Measurements from ENCODE around the gene USP15. TPM values are rescaled to one million over a fixed set of nuclear protein-coding genes. Genes with fewer than 3 reads are reported as not detected.

The USP15 gene
- total and polyA plus RNA-seq, 12 donors, result 25.9 to 148 (median 64.9) TPM

DNA sequence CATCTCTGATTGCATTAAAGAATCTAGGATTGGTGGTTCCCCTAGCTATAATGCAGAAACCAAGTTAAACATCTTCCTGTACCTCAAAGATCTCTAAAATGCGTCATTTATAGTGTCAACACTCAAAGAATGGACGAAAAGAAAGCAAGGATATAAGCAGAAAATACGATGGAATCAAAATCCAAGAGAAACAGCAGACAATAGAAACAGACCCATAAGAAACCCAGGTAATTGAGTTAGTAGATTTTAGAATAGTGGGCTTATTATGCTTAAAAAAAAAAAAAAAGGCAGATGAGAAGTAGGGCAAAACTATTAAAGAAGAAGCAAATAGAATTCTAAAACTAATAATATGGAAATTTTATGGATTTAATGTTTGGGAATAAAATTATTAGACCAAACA is 44.4 kb downstream of the USP15 start:
- H3K9me3 ChIP-seq (replicated peaks in 1 of 3), result peaks cover 0 to 7% (median 0%) of the 10 kb centered on the region in 3 donors
- no peak for DNase-seq
- WGBS, 4 donors, result 98 to 100% (median 99%) methylated on average over 3 of the region's 3 CpGs
- no peaks in the 10 kb centered on the region for H3K27me3 ChIP-seq
- no peak overlapping the region for H3K27ac ChIP-seq
- H3K4me1 ChIP-seq (replicated peaks in 1 of 2), result peaks cover 0 to 18% of the 10 kb centered on the region in 2 donors
- H3K4me3 ChIP-seq, result no peak overlapping the region
- peaks cover 0 to 13% of the 10 kb centered on the region in 2 donors for H3K36me3 ChIP-seq (replicated peaks in 1 of 2)
- intact Hi-C loops (cut with DNase I), result no loop called here
- TF ChIP-seq, protein P1, sequence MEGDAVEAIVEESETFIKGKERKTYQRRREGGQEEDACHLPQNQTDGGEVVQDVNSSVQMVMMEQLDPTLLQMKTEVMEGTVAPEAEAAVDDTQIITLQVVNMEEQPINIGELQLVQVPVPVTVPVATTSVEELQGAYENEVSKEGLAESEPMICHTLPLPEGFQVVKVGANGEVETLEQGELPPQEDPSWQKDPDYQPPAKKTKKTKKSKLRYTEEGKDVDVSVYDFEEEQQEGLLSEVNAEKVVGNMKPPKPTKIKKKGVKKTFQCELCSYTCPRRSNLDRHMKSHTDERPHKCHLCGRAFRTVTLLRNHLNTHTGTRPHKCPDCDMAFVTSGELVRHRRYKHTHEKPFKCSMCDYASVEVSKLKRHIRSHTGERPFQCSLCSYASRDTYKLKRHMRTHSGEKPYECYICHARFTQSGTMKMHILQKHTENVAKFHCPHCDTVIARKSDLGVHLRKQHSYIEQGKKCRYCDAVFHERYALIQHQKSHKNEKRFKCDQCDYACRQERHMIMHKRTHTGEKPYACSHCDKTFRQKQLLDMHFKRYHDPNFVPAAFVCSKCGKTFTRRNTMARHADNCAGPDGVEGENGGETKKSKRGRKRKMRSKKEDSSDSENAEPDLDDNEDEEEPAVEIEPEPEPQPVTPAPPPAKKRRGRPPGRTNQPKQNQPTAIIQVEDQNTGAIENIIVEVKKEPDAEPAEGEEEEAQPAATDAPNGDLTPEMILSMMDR (IDR thresholded peaks at IDR 0.05), result no peak
- TF ChIP-seq POLR2A (IDR thresholded peaks at IDR 0.05), result no peak

DNA sequence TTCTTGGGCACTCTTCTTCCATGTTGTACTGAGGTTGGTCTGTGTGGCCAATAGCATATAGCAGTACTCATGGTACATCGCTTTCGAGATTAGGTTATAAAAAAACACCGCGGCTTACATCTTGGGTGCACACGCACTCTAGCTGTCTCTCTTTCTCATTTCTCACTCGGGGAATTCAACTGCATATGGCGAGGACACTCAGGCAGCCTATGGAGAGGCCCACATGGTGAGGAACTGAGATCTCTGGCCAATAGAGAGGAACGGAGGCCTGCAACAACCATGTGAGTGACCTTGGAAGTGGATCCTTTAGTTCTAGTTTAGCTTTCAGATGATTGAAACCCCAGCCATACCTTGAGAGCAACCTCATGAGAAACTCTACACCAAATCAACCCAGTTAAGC is 45.6 kb downstream of the USP15 start:
- WGBS, 4 donors, result 96 to 99% (median 97%) methylated on average over 8 of the region's 8 CpGs
- Histone ChIP-seq H3K4me1 (replicated peaks in 1 of 2) (peaks cover 0 to 8% of the 10 kb centered on the region in 2 donors), H3K27ac (no peak overlapping the region), H3K36me3 (replicated peaks in 1 of 2) (peaks cover 0 to 13% of the 10 kb centered on the region in 2 donors), H3K4me3 (no peak overlapping the region), H3K27me3 (no peaks in the 10 kb centered on the region), H3K9me3 (replicated peaks in 1 of 3) (peaks cover 0 to 7% (median 0%) of the 10 kb centered on the region in 3 donors)
- TF ChIP-seq, protein P1 (IDR thresholded peaks at IDR 0.05), result no peak
- TF ChIP-seq POLR2A (IDR thresholded peaks at IDR 0.05), result no peak
- DNase-seq, result no peak
- intact Hi-C loops (cut with DNase I), result no loop called here

DNA sequence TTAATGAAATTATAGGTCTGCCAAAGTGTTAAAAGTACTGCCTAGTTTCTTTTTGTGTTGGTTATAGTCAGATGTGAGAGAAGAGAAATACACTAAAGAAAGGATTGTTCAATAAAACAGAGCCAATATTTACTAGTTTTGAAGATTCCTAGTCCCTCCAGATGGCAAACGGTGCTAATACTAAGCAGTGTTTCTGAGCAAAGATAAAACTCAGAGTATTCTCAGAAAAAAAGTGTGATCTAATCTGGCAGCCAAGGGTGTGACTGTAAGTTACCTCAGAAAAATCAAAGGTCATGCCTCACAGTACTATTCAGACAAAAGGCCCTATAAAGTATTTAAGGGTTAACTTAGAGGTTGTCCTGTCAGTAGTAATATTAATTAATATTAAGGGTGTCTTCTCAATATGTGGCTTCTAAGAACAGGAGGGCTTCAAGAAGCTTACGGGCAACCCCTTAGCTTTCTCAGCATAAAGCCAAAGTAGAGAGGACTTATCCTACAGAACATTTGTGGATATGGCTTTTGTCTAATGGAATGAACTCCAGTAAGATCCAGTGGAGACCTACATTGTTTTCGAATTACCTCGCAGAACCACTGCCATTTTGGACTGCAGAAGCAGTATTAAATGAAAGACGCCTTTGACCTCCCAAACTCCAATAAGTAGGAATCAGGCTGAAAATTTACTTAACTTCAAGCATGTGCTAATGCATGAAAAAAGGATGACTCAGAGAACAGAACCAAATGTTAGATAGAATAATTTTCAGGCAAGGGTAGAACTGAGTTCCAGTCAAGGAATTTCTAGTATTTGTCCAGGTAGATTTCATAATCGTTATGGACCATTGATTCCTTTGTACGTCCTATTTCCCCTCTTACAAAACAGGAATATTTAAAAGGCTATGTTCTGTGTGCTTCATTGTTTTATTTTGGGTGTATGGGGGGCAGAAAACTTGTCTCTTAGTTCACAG is 46.6 kb downstream of the USP15 start:
- Histone ChIP-seq H3K9me3 (replicated peaks in 1 of 3) (peaks cover 0 to 7% (median 0%) of the 10 kb centered on the region in 3 donors), H3K27ac (no peak overlapping the region), H3K4me3 (no peak overlapping the region), H3K4me1 (replicated peaks in 1 of 2) (no peaks in the 10 kb centered on the region), H3K36me3 (replicated peaks in 1 of 2) (peaks cover 0 to 13% of the 10 kb centered on the region in 2 donors), H3K27me3 (no peaks in the 10 kb centered on the region)
- intact Hi-C loops (cut with DNase I), result no loop called here
- no peak for TF ChIP-seq POLR2A (IDR thresholded peaks at IDR 0.05)
- TF ChIP-seq, protein P1 (IDR thresholded peaks at IDR 0.05), result no peak
- WGBS, 4 donors, result 94 to 95% (median 95%) methylated on average over 7 of the region's 7 CpGs
- DNase-seq, result no peak

DNA sequence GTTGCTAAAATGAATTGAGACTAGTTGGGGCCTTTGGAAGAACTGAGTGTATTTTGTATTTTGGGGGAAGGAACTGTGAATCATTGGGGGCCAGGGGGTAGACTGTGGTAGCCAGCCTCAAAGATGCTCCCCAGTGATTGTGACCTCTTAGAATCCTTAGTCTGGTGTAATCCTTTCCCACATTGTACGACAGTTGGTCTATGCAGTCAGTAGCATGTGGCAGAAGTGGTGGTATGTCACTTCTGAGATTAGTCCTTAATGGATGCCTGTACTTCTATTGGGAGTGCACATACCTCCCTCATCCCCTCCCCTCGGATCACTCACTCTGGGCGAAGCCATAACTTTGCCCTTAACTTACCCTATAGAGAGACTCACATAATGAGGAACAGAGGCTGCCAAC is 48.0 kb downstream of the USP15 start:
- Histone ChIP-seq H3K27me3 (no peaks in the 10 kb centered on the region), H3K36me3 (replicated peaks in 1 of 2) (peaks cover 0 to 13% of the 10 kb centered on the region in 2 donors), H3K27ac (no peak overlapping the region), H3K9me3 (replicated peaks in 1 of 3) (peaks cover 0 to 7% (median 0%) of the 10 kb centered on the region in 3 donors), H3K4me1 (replicated peaks in 1 of 2) (no peaks in the 10 kb centered on the region), H3K4me3 (no peak overlapping the region)
- DNase-seq, result no peak
- intact Hi-C loops (cut with DNase I), result no loop called here
- no peak for TF ChIP-seq POLR2A (IDR thresholded peaks at IDR 0.05)
- TF ChIP-seq, protein P1 (IDR thresholded peaks at IDR 0.05), result no peak
- 95 to 98% (median 97%) methylated on average over 3 of the region's 3 CpGs for WGBS, 4 donors
